Measurements from ENCODE around the gene AQP3.

DNA sequence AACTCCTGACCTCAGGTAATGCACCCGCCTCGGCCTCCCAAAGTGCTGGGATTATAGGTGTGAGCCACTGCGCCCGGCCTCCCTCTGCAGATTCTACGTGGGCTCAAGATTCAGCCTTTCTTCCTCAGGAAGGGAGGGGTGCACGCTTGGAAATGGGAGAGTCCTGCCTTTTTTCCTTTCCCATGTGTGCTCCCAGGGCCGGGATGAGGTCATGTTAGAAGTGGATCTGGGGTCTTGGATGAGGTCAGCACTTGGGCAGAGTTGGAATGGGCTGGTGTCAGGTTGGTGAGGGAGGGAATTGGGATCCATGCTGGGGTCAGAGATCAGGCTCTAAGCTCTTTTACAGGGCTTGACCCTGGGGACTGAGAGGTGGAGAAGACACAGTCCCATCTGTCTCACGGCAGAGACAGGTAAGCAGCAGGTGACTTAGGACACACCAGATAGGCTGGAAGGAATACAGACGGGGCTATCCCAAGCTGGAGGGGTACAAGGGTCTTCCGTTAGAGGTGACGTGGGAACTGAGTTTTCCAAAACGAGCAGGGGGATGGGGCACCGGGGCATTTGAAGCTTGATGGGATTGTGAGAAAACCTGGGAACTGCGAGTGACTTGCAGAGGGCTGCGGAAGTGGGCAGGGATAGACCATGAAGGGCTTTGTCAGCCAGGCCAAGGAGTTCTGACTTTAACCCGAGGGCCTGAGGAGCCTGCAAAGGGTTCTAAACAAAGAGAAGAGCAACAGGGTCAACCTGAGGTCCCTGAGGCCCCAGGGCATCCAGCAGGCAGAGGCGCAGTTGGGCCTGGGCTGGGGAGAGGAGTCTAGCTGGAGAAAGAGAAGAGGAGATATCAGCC is 43.2 kb downstream of the AQP3 start:
- no peak for TF ChIP-seq ZNF274 (IDR thresholded peaks at IDR 0.05; ENCODE audit: low read depth, low read length)
- TF ChIP-seq YY1 (IDR thresholded peaks at IDR 0.05; ENCODE audit: insufficient read depth, insufficient read length), result no peak
- TF ChIP-seq SUZ12 (IDR thresholded peaks at IDR 0.05; ENCODE audit: extremely low read depth, insufficient read depth, insufficient read length), result no peak

Measured in NT2/D1 (cell line).